WTC11 (cell line): ENCODE data around the gene MLC1. TPM values are rescaled to one million over a fixed set of nuclear protein-coding genes. Genes with fewer than 3 reads are reported as not detected.

ENCODE experiments used
- ATAC-seq: fragments of 200-7000 bp; cut with Tn5 transposase; 2 replicates; pipeline ENCODE4 v1.10.0; 2021; ENCODE audit warnings: mild to moderate bottlenecking, moderate library complexity
- CTCF ChIA-PET: fragments of 300-600 bp; sonication (Branson Sonifier 250); formaldehyde crosslinking; loops from one replicate; lab custom pipeline; 2021; ENCODE audit warnings: antibody characterized with exemption; lab: Charles Lee
- POLR2A ChIA-PET: fragments of 350-600 bp; sonication (Branson Sonifier 250); formaldehyde crosslinking; loops from one replicate; lab custom pipeline; 2021; ENCODE audit warnings: antibody characterized with exemption; lab: Charles Lee
- DNase-seq: peaks from one replicate; pipeline ENCODE4 v3.0.0; 2021; ENCODE audit warnings: low spot score
- H3K27ac Mint-ChIP-seq: 2 replicates; pipeline ENCODE4 v1.8.0; 2021; ENCODE audit warnings: mixed read lengths
- H3K27me3 Mint-ChIP-seq: 2 replicates; pipeline ENCODE4 v1.8.0; 2021; ENCODE audit warnings: low read depth, mild to moderate bottlenecking, moderate library complexity, mixed read lengths
- H3K36me3 Mint-ChIP-seq: 2 replicates; pipeline ENCODE4 v1.8.0; 2021; ENCODE audit warnings: mixed read lengths
- H3K4me1 Mint-ChIP-seq: 2 replicates; pipeline ENCODE4 v1.8.0; 2022; ENCODE audit warnings: mixed read lengths
- H3K4me3 Mint-ChIP-seq: 2 replicates; pipeline ENCODE4 v1.8.0; 2021; ENCODE audit warnings: mild to moderate bottlenecking, moderate library complexity, mixed read lengths
- H3K9me3 Mint-ChIP-seq: 2 replicates; pipeline ENCODE4 v1.8.0; 2021; ENCODE audit warnings: mixed read lengths
- ATF1 ChIP-seq: sonication (generic); formaldehyde crosslinking; IDR thresholded peaks from 2 replicates; pipeline ENCODE4 v1.8.1; 2023; ENCODE audit warnings: mild to moderate bottlenecking, moderate library complexity, missing genetic modification reagents
- CREB1 ChIP-seq: sonication (generic); formaldehyde crosslinking; IDR thresholded peaks from 2 replicates; pipeline ENCODE4 v1.8.0; 2023; ENCODE audit warnings: mild to moderate bottlenecking, missing genetic modification reagents
- ESRRA ChIP-seq: sonication (generic); formaldehyde crosslinking; IDR thresholded peaks from 2 replicates; pipeline ENCODE4 v1.8.1; 2022; ENCODE audit warnings: mild to moderate bottlenecking, missing genetic modification reagents, borderline replicate concordance
- FOXK1 ChIP-seq: sonication (generic); formaldehyde crosslinking; IDR thresholded peaks from 2 replicates; pipeline ENCODE4 v1.8.0; 2022; ENCODE audit warnings: mild to moderate bottlenecking, moderate library complexity, missing genetic modification reagents
- FOXP1 ChIP-seq: sonication (generic); formaldehyde crosslinking; IDR thresholded peaks from 2 replicates; pipeline ENCODE4 v1.8.0; 2022; ENCODE audit warnings: missing genetic modification reagents, mild to moderate bottlenecking, moderate library complexity, borderline replicate concordance
- KAT7 ChIP-seq: sonication (generic); formaldehyde crosslinking; IDR thresholded peaks from 2 replicates; pipeline ENCODE4 v1.8.1; 2023; ENCODE audit warnings: missing genetic modification reagents, mild to moderate bottlenecking, borderline replicate concordance
- SMAD3 ChIP-seq: sonication (generic); formaldehyde crosslinking; IDR thresholded peaks from 2 replicates; pipeline ENCODE4 v1.8.0; 2022; ENCODE audit warnings: missing genetic modification reagents, mild to moderate bottlenecking, borderline replicate concordance
- TCF7 ChIP-seq: sonication (generic); formaldehyde crosslinking; IDR thresholded peaks from 2 replicates; pipeline ENCODE4 v1.8.0; 2022; ENCODE audit warnings: mild to moderate bottlenecking, low read depth, missing genetic modification reagents, moderate library complexity
- TEAD4 ChIP-seq: sonication (generic); formaldehyde crosslinking; IDR thresholded peaks from 2 replicates; pipeline ENCODE4 v1.8.0; 2022; ENCODE audit warnings: mild to moderate bottlenecking, missing genetic modification reagents
- ZNF219 ChIP-seq: sonication (generic); formaldehyde crosslinking; IDR thresholded peaks from 2 replicates; pipeline ENCODE4 v1.8.0; 2023; ENCODE audit warnings: missing genetic modification reagents, mild to moderate bottlenecking, borderline replicate concordance
- ZNF232 ChIP-seq: sonication (generic); formaldehyde crosslinking; IDR thresholded peaks from 2 replicates; pipeline ENCODE4 v1.8.0; 2022; ENCODE audit warnings: mild to moderate bottlenecking, missing genetic modification reagents
- ZNF317 ChIP-seq: sonication (generic); formaldehyde crosslinking; IDR thresholded peaks from 2 replicates; pipeline ENCODE4 v1.8.1; 2023; ENCODE audit warnings: low read depth, mild to moderate bottlenecking, moderate library complexity, missing genetic modification reagents, borderline replicate concordance
- ZNF416 ChIP-seq: fragments of 250-450 bp; sonication (Bioruptor Pico); IDR thresholded peaks from 2 replicates; pipeline ENCODE4 v1.9.0; 2021; ENCODE audit warnings: mild to moderate bottlenecking, inconsistent platforms
- ZNF671 ChIP-seq: fragments of 250-450 bp; sonication (Bioruptor Pico); IDR thresholded peaks from 2 replicates; pipeline ENCODE4 v1.8.0; 2021; ENCODE audit warnings: mild to moderate bottlenecking
- total RNA-seq: library from RNA; stranded (reverse); gene quantifications from 3 replicates; pipeline ENCODE4 v1.2.3, GENCODE V29; 2021
- TF ChIP-seq, protein P1 (sequence below): sonication (generic); formaldehyde crosslinking; IDR thresholded peaks from 2 replicates; pipeline ENCODE4 v1.8.1; 2023; ENCODE audit warnings: mild to moderate bottlenecking, missing genetic modification reagents, borderline replicate concordance
- TF ChIP-seq, protein P2 (sequence below): sonication (generic); formaldehyde crosslinking; IDR thresholded peaks from 2 replicates; pipeline ENCODE4 v1.8.0; 2023; ENCODE audit warnings: mild to moderate bottlenecking, missing genetic modification reagents
- TF ChIP-seq, protein P3 (sequence below): fragments of 250-450 bp; sonication (Bioruptor Pico); conservative IDR thresholded peaks from 2 replicates; pipeline ENCODE4 v1.9.0; 2021; ENCODE audit warnings: mild to moderate bottlenecking
- TF ChIP-seq, protein P4 (sequence below): sonication (generic); formaldehyde crosslinking; IDR thresholded peaks from 2 replicates; pipeline ENCODE4 v1.8.0; 2023; ENCODE audit warnings: missing genetic modification reagents
- TF ChIP-seq, protein P5 (sequence below): sonication (generic); formaldehyde crosslinking; IDR thresholded peaks from 2 replicates; pipeline ENCODE4 v1.8.1; 2022; ENCODE audit warnings: low read depth, missing genetic modification reagents, borderline replicate concordance

The MLC1 gene
- total RNA-seq, 1 experiment from 2014 or later = 0.13 TPM

DNA sequence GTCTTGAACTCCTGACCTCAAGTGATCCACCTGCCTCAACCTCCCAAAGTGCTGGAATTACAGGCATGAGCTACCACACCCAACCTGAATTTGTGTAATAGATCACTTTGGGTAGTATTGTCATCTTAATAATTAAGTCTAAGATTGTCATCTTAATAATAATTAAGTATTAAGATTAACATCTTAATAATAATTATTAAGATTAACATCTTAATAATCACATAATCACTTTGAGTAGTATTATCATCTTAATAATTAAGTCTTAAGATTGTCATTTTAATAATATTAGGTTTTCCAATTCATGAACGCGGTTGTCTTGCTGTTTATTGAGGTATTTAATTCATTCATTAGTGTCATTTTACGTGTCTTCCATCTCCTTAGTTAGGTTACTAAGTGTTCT is 12.8 kb upstream of the MLC1 start:
- H3K36me3 Mint-ChIP-seq = no peaks in the 10 kb centered on the region
- TF ChIP-seq CREB1 (no peak), ZNF317 (CRISPR knock-in tag) (no peak), ZNF671 (CRISPR knock-in tag) (no peak), ZNF219 (CRISPR knock-in tag) (no peak), TEAD4 (no peak), ZNF232 (CRISPR knock-in tag) (no peak), FOXP1 (no peak), TCF7 (CRISPR knock-in tag) (no peak), FOXK1 (no peak), ATF1 (no peak), KAT7 (CRISPR knock-in tag) (no peak), ZNF416 (CRISPR knock-in tag) (no peak), SMAD3 (CRISPR knock-in tag) (no peak), ESRRA (no peak)
- TF ChIP-seq, protein P1, sequence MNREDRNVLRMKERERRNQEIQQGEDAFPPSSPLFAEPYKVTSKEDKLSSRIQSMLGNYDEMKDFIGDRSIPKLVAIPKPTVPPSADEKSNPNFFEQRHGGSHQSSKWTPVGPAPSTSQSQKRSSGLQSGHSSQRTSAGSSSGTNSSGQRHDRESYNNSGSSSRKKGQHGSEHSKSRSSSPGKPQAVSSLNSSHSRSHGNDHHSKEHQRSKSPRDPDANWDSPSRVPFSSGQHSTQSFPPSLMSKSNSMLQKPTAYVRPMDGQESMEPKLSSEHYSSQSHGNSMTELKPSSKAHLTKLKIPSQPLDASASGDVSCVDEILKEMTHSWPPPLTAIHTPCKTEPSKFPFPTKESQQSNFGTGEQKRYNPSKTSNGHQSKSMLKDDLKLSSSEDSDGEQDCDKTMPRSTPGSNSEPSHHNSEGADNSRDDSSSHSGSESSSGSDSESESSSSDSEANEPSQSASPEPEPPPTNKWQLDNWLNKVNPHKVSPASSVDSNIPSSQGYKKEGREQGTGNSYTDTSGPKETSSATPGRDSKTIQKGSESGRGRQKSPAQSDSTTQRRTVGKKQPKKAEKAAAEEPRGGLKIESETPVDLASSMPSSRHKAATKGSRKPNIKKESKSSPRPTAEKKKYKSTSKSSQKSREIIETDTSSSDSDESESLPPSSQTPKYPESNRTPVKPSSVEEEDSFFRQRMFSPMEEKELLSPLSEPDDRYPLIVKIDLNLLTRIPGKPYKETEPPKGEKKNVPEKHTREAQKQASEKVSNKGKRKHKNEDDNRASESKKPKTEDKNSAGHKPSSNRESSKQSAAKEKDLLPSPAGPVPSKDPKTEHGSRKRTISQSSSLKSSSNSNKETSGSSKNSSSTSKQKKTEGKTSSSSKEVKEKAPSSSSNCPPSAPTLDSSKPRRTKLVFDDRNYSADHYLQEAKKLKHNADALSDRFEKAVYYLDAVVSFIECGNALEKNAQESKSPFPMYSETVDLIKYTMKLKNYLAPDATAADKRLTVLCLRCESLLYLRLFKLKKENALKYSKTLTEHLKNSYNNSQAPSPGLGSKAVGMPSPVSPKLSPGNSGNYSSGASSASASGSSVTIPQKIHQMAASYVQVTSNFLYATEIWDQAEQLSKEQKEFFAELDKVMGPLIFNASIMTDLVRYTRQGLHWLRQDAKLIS (CRISPR knock-in tag) = no peak
- TF ChIP-seq, protein P2, sequence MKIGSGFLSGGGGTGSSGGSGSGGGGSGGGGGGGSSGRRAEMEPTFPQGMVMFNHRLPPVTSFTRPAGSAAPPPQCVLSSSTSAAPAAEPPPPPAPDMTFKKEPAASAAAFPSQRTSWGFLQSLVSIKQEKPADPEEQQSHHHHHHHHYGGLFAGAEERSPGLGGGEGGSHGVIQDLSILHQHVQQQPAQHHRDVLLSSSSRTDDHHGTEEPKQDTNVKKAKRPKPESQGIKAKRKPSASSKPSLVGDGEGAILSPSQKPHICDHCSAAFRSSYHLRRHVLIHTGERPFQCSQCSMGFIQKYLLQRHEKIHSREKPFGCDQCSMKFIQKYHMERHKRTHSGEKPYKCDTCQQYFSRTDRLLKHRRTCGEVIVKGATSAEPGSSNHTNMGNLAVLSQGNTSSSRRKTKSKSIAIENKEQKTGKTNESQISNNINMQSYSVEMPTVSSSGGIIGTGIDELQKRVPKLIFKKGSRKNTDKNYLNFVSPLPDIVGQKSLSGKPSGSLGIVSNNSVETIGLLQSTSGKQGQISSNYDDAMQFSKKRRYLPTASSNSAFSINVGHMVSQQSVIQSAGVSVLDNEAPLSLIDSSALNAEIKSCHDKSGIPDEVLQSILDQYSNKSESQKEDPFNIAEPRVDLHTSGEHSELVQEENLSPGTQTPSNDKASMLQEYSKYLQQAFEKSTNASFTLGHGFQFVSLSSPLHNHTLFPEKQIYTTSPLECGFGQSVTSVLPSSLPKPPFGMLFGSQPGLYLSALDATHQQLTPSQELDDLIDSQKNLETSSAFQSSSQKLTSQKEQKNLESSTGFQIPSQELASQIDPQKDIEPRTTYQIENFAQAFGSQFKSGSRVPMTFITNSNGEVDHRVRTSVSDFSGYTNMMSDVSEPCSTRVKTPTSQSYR (CRISPR knock-in tag) = no peak
- TF ChIP-seq, protein P3, sequence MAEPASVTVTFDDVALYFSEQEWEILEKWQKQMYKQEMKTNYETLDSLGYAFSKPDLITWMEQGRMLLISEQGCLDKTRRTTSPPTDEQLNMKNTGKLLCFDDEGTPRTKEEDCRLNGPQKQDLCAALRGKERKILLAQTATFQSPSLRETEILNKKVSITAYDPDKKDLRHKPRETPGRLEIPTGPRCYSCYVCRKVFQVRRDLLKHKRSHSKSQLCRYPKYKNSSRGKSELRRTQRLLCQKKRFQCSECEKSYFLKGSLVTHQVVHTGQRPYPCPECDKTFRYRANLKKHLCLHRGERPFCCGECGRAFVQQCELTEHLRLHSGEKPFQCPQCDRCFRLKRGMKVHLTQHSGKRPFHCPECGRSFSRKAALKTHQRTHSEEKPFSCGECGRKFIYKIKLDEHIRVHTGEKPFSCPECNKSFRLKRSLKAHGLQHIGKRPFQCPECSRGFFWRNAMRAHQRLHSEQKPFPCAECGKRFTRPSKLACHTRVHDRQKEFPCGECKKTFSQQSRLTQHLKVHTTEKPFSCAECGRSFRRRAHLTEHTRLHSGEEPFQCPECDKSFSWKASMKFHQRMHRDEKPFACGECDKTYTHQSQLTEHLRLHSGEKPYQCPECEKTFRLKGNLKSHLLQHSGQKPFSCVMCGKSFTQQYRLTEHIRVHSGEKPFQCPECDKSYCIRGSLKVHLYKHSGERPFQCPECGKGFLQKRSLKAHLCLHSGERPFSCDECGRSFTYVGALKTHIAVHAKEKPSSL (CRISPR knock-in tag) = no peak
- TF ChIP-seq, protein P4, sequence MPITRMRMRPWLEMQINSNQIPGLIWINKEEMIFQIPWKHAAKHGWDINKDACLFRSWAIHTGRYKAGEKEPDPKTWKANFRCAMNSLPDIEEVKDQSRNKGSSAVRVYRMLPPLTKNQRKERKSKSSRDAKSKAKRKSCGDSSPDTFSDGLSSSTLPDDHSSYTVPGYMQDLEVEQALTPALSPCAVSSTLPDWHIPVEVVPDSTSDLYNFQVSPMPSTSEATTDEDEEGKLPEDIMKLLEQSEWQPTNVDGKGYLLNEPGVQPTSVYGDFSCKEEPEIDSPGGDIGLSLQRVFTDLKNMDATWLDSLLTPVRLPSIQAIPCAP (CRISPR knock-in tag) = no peak
- TF ChIP-seq, protein P5, sequence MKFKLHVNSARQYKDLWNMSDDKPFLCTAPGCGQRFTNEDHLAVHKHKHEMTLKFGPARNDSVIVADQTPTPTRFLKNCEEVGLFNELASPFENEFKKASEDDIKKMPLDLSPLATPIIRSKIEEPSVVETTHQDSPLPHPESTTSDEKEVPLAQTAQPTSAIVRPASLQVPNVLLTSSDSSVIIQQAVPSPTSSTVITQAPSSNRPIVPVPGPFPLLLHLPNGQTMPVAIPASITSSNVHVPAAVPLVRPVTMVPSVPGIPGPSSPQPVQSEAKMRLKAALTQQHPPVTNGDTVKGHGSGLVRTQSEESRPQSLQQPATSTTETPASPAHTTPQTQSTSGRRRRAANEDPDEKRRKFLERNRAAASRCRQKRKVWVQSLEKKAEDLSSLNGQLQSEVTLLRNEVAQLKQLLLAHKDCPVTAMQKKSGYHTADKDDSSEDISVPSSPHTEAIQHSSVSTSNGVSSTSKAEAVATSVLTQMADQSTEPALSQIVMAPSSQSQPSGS = no peak
- TF ChIP-seq, all 79 proteins: peak for 0
- POLR2A ChIA-PET = interaction anchor here (0.5 kb wide), 1 partner anchor 35 kb away, joined by 3 read pairs; no protein-coding TSS in a partner anchor
- CTCF ChIA-PET = no interaction called here
- no peak for DNase-seq
- no peak overlapping the region for H3K4me3 Mint-ChIP-seq
- H3K9me3 Mint-ChIP-seq = no peaks in the 10 kb centered on the region
- no peaks in the 10 kb centered on the region for H3K27me3 Mint-ChIP-seq
- no peak for ATAC-seq
- H3K4me1 Mint-ChIP-seq = no peaks in the 10 kb centered on the region
- no peak overlapping the region for H3K27ac Mint-ChIP-seq
